ENCODE measurements around the gene OBSCN.

The OBSCN gene

DNA sequence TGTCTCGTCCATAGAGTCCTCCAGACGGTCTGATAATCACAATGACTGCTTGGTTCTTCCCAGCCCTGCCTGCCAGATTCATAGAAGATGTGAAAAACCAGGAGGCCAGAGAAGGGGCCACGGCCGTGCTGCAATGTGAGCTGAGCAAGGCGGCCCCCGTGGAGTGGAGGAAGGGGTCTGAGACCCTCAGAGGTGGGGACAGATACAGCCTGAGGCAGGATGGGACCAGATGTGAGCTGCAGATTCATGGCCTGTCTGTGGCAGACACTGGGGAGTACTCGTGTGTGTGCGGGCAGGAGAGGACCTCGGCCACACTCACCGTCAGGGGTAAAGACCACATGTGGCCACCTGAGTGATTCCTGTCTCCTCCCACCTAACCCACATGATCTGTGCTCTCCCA, 86.9 kb downstream of the OBSCN start:
- Mint-ChIP-seq H3K4me3 (no peak overlapping the region), H3K27me3 (no peaks in the 10 kb centered on the region), H3K4me1 (ENCODE audit: low read depth) (no peaks in the 10 kb centered on the region), H3K36me3 (peaks cover 14% of the 10 kb centered on the region), H3K9me3 (ENCODE audit: low read depth) (no peaks in the 10 kb centered on the region), H3K27ac (no peak overlapping the region)

GRCh38 chr1:228295201-228295600, 87.4 kb downstream of the OBSCN start:
- Mint-ChIP-seq H3K4me3 (no peak overlapping the region), H3K9me3 (ENCODE audit: low read depth) (no peaks in the 10 kb centered on the region), H3K27ac (no peak overlapping the region), H3K27me3 (no peaks in the 10 kb centered on the region), H3K36me3 (peaks cover 17% of the 10 kb centered on the region), H3K4me1 (ENCODE audit: low read depth) (no peaks in the 10 kb centered on the region)

DNA sequence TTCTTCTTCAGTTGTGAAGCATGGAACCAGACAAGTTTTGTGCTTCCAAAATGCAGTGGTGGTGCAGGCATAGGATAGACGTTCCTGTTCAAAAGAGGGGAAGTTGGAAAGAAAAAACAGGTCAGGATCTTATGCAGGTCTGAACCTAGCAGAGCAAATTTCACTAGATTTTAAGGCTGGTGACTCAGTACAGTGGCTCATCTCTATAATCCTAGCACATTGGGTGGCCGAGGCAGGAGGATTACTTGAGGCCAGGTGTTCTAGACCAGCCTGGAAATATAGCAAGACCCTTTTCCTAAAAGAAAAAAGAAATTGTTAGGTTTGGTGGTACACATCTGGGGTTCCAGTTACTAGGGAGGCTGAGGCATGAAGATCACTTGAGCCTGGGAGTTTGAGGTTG, 88.1 kb downstream of the OBSCN start:
- Mint-ChIP-seq H3K27me3 (no peaks in the 10 kb centered on the region), H3K36me3 (peaks cover 23% of the 10 kb centered on the region)

GRCh38 chr1:228297242-228297641, 89.4 kb downstream of the OBSCN start:
- Mint-ChIP-seq H3K4me3 (no peak overlapping the region), H3K27me3 (no peaks in the 10 kb centered on the region), H3K36me3 (peaks cover 32% of the 10 kb centered on the region), H3K27ac (no peak overlapping the region), H3K9me3 (ENCODE audit: low read depth) (peaks cover 10% of the 10 kb centered on the region), H3K4me1 (ENCODE audit: low read depth) (no peaks in the 10 kb centered on the region)

More for the DNA sequence above, 88.1 kb downstream of the OBSCN start:
- Mint-ChIP-seq H3K9me3 (ENCODE audit: low read depth) (no peaks in the 10 kb centered on the region), H3K4me1 (ENCODE audit: low read depth) (no peaks in the 10 kb centered on the region), H3K4me3 (no peak overlapping the region), H3K27ac (no peak overlapping the region)

DNA sequence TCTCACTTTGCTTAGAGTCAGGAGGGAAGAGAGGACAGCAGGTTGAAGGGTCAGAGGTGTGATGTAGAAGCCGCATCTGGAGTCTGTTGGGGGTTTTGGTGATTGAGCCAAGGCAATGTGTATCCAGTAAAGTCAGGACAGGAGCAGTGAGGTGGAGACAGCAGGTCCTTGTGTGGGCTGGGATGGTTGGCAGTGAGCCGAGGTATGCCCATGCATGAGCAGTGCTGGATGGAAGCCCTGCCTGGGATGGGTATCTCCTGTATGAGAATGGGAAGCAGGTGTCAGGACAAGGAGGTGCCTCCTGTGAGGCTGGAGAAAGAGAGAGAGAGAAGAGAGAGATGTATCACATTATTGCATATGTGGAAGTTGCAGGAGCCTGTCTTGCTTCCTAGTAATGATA, 90.0 kb downstream of the OBSCN start:
- peaks cover 38% of the 10 kb centered on the region for H3K36me3 Mint-ChIP-seq
- H3K27me3 Mint-ChIP-seq = no peaks in the 10 kb centered on the region
- no peak overlapping the region for H3K4me3 Mint-ChIP-seq
- peaks cover 16% of the 10 kb centered on the region for H3K9me3 Mint-ChIP-seq (ENCODE audit: low read depth)
- no peaks in the 10 kb centered on the region for H3K4me1 Mint-ChIP-seq (ENCODE audit: low read depth)
- no peak overlapping the region for H3K27ac Mint-ChIP-seq

GRCh38 chr1:228298471-228298870, 90.6 kb downstream of the OBSCN start:
- H3K36me3 Mint-ChIP-seq = peaks cover 41% of the 10 kb centered on the region
- H3K9me3 Mint-ChIP-seq (ENCODE audit: low read depth) = peaks cover 17% of the 10 kb centered on the region
- no peaks in the 10 kb centered on the region for H3K27me3 Mint-ChIP-seq
- H3K4me1 Mint-ChIP-seq (ENCODE audit: low read depth) = no peaks in the 10 kb centered on the region
- H3K4me3 Mint-ChIP-seq = no peak overlapping the region
- H3K27ac Mint-ChIP-seq = no peak overlapping the region

GRCh38 chr1:228299211-228299610, 91.4 kb downstream of the OBSCN start:
- no peaks in the 10 kb centered on the region for H3K4me1 Mint-ChIP-seq (ENCODE audit: low read depth)
- peaks cover 17% of the 10 kb centered on the region for H3K9me3 Mint-ChIP-seq (ENCODE audit: low read depth)
- no peak overlapping the region for H3K27ac Mint-ChIP-seq
- peaks cover 46% of the 10 kb centered on the region for H3K36me3 Mint-ChIP-seq
- H3K4me3 Mint-ChIP-seq = no peak overlapping the region
- no peaks in the 10 kb centered on the region for H3K27me3 Mint-ChIP-seq

- H3K4me1 Mint-ChIP-seq (ENCODE audit: low read depth) = no peaks in the 10 kb centered on the region
- H3K27me3 Mint-ChIP-seq = no peaks in the 10 kb centered on the region
- H3K9me3 Mint-ChIP-seq (ENCODE audit: low read depth) = peaks cover 17% of the 10 kb centered on the region
- H3K27ac Mint-ChIP-seq = no peak overlapping the region
- no peak overlapping the region for H3K4me3 Mint-ChIP-seq
- H3K36me3 Mint-ChIP-seq = peaks cover 52% of the 10 kb centered on the region
Observed at GRCh38 chr1:228299901-228300300, 92.1 kb downstream of the OBSCN start.

GRCh38 chr1:228302086-228302485, 94.2 kb downstream of the OBSCN start:
- Mint-ChIP-seq H3K27me3 (no peaks in the 10 kb centered on the region), H3K4me1 (ENCODE audit: low read depth) (no peaks in the 10 kb centered on the region), H3K4me3 (no peak overlapping the region), H3K36me3 (peaks cover 52% of the 10 kb centered on the region), H3K9me3 (ENCODE audit: low read depth) (peaks cover 17% of the 10 kb centered on the region), H3K27ac (no peak overlapping the region)

GRCh38 chr1:228303596-228303995, 95.8 kb downstream of the OBSCN start:
- no peaks in the 10 kb centered on the region for H3K4me1 Mint-ChIP-seq (ENCODE audit: low read depth)
- H3K9me3 Mint-ChIP-seq (ENCODE audit: low read depth) = peaks cover 17% of the 10 kb centered on the region
- H3K27ac Mint-ChIP-seq = no peak overlapping the region
- no peaks in the 10 kb centered on the region for H3K27me3 Mint-ChIP-seq
- H3K36me3 Mint-ChIP-seq = peaks cover 45% of the 10 kb centered on the region
- H3K4me3 Mint-ChIP-seq = no peak overlapping the region

- peaks cover 41% of the 10 kb centered on the region for H3K36me3 Mint-ChIP-seq
- no peak overlapping the region for H3K27ac Mint-ChIP-seq
- H3K9me3 Mint-ChIP-seq (ENCODE audit: low read depth) = peaks cover 17% of the 10 kb centered on the region
- no peak overlapping the region for H3K4me3 Mint-ChIP-seq
- no peaks in the 10 kb centered on the region for H3K4me1 Mint-ChIP-seq (ENCODE audit: low read depth)
- no peaks in the 10 kb centered on the region for H3K27me3 Mint-ChIP-seq
Observed at GRCh38 chr1:228304225-228304624, 96.4 kb downstream of the OBSCN start.

DNA sequence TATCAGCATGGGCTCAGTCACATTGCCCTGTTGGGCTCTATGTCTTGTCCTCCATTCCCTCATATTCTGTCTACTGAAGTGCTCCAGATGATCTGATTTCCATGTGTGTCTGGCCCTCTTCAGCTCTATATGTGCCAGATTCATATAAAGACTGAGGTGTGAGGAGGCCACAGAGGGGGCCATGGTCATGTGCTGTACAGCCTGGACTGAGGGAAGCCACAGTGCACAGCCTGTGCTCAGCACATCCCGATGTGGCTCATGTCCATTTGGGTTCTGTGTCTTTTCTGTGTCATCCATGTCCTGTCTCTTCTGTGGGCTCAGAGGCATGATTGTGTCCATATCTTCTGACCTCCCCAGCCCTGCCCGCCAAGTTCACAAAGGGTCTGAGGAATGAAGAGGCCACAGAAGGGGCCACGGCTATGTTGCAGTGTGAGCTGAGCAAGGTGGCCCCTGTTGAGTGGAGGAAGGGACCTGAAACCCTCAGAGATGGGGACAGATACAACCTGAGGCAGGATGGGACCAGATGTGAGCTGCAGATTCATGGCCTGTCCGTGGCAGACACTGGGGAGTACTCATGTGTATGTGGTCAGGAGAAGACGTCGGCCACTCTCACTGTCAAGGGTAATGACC, 97.0 kb downstream of the OBSCN start:
- no peaks in the 10 kb centered on the region for H3K4me1 Mint-ChIP-seq (ENCODE audit: low read depth)
- H3K9me3 Mint-ChIP-seq (ENCODE audit: low read depth) = peaks cover 17% of the 10 kb centered on the region
- no peak overlapping the region for H3K27ac Mint-ChIP-seq
- no peaks in the 10 kb centered on the region for H3K27me3 Mint-ChIP-seq
- peaks cover 37% of the 10 kb centered on the region for H3K36me3 Mint-ChIP-seq
- H3K4me3 Mint-ChIP-seq = no peak overlapping the region

DNA sequence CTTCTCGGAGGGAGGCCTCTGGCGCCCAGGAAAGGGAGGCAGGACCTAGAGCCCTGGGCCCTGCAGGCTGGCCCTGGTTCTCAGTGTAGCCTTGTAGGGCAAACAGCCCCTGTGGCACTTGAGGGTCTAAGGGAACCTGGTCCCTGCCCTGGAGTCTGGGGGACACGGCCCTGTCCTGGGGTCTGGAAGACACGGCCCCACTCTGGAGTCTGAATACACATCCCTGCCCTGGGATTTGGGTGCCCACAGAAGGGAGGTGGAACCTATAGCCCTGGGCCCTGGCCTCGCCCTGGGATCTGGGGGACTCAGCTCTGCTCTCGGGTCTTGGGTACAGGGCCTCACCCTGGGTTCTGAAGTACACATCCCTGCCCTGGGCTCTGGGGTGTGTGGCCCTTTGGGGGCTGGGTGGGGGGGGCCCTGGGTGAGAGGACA, 97.9 kb downstream of the OBSCN start:
- peaks cover 17% of the 10 kb centered on the region for H3K9me3 Mint-ChIP-seq (ENCODE audit: low read depth)
- no peaks in the 10 kb centered on the region for H3K4me1 Mint-ChIP-seq (ENCODE audit: low read depth)
- H3K36me3 Mint-ChIP-seq = peaks cover 32% of the 10 kb centered on the region
- no peak overlapping the region for H3K4me3 Mint-ChIP-seq
- H3K27ac Mint-ChIP-seq = no peak overlapping the region
- no peaks in the 10 kb centered on the region for H3K27me3 Mint-ChIP-seq

DNA sequence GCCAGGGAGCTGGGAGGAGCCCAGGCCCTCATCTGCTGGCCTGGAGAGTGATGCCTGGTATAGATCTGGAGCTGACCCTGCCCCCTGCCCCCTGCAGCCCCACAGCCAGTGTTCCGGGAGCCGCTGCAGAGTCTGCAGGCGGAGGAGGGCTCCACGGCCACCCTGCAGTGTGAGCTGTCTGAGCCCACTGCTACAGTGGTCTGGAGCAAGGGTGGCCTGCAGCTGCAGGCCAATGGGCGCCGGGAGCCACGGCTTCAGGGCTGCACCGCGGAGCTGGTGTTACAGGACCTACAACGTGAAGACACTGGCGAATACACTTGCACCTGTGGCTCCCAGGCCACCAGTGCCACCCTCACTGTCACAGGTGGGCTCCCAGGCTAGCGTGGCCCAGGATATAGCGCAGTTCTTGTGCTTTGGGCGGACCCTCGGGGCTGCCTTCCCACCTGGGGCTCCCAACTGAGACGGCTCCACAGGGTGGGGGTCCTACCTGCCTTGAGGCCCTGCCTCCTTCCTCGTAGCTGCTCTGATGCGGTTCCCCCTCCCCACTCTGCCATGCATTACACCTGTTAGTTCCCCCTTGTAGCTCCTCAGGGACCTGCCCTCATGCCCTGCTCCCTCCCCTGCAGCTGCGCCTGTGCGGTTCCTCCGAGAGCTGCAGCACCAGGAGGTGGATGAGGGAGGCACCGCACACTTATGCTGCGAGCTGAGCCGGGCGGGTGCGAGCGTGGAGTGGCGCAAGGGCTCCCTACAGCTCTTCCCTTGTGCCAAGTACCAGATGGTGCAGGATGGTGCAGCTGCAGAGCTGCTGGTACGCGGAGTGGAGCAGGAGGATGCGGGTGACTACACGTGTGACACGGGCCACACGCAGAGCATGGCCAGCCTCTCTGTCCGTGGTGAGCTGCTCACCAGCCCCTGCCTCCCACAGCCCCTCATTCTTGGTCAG, 98.7 kb downstream of the OBSCN start:
- Mint-ChIP-seq H3K4me3 (no peak overlapping the region), H3K27me3 (no peaks in the 10 kb centered on the region), H3K9me3 (ENCODE audit: low read depth) (peaks cover 14% of the 10 kb centered on the region), H3K36me3 (peaks cover 25% of the 10 kb centered on the region), H3K4me1 (ENCODE audit: low read depth) (no peaks in the 10 kb centered on the region), H3K27ac (no peak overlapping the region)

DNA sequence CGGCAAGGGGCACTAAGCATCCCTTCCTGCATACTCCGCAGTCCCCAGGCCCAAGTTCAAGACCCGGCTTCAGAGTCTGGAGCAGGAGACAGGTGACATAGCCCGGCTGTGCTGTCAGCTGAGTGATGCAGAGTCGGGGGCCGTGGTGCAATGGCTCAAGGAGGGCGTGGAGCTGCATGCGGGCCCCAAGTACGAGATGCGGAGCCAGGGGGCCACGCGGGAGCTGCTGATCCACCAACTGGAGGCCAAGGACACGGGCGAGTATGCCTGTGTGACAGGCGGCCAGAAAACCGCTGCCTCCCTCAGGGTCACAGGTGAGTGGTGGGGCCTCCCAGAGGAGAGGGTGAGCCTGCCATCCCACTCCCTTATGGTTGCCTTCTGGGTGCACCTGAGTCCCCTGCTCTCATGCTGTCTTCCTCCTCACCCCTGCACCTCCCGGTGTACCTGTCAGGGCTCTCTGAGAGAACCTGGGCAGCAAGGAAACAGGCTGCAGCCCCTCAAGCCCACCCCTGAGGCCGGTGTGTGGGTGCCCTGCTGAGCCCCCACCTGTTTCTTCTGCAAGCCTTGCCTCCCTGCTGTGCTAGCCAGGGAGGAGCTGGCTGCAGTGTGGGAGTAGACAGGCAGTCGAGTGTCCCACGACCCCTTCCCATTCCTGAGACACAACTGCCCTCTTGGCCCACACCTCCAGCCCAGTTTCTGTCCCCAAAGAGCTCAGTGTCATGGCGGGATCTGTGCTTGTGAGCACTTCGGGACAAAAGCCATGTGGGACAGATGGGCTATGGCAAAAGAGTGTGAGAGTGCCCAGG, 99.6 kb downstream of the OBSCN start:
- no peaks in the 10 kb centered on the region for H3K4me1 Mint-ChIP-seq (ENCODE audit: low read depth)
- peaks cover 5% of the 10 kb centered on the region for H3K9me3 Mint-ChIP-seq (ENCODE audit: low read depth)
- H3K27ac Mint-ChIP-seq = no peak overlapping the region
- H3K27me3 Mint-ChIP-seq = no peaks in the 10 kb centered on the region
- peaks cover 18% of the 10 kb centered on the region for H3K36me3 Mint-ChIP-seq
- H3K4me3 Mint-ChIP-seq = no peak overlapping the region

Measured in activated naive CD8-positive, alpha-beta T cell (primary cell).